Thoracic aorta (tissue), 2 donors: ENCODE results near the gene RRP8. TPM values are rescaled to one million over a fixed set of nuclear protein-coding genes. Genes with fewer than 3 reads are reported as not detected.

Experiments used
- ATAC-seq: fragments of 150-250 bp; one replicate; pipeline ENCODE4 v1.8.0; 2017; ENCODE audit warnings: low read depth; ENCODE audit not compliant: insufficient number of reproducible peaks, low FRiP score
- DNase-seq: peaks from one replicate; pipeline ENCODE4 v3.0.0-alpha.2; 2020; ENCODE audit warnings: low spot score
- H3K27ac ChIP-seq, 2 donors: fragments of 200-600 bp; sonication (generic); 1 replicate in 1 of 2; 2 replicates in 1 of 2; pipeline ENCODE4 v1.5.1; 2016; ENCODE audit warnings: mild to moderate bottlenecking in 2 of 2, moderate library complexity in 2 of 2
- H3K27me3 ChIP-seq: fragments of 200-600 bp; sonication (generic); replicated peaks from 2 replicates; pipeline ENCODE4 v1.6.0; 2016; ENCODE audit warnings: mild to moderate bottlenecking; ENCODE audit not compliant: insufficient read depth
- H3K36me3 ChIP-seq: fragments of 200-600 bp; sonication (generic); one replicate; pipeline ENCODE4 v1.5.1; 2016
- H3K4me1 ChIP-seq, 2 donors: fragments of 200-600 bp; sonication (generic); 1 replicate in 1 of 2; 2 replicates in 1 of 2; pipeline versions ENCODE4 v1.5.1 to v1.6.0; 2016; ENCODE audit warnings: low read depth in 2 of 2, mild to moderate bottlenecking in 1 of 2; ENCODE audit not compliant: control insufficient read depth in 1 of 2
- H3K4me3 ChIP-seq: fragments of 200-600 bp; sonication (generic); 2 replicates; pipeline ENCODE4 v1.5.1; 2016; ENCODE audit warnings: mild to moderate bottlenecking
- H3K9me3 ChIP-seq: fragments of 200-600 bp; sonication (generic); 2 replicates; pipeline ENCODE4 v1.5.1; 2016
- total RNA-seq, 2 donors: library from RNA; depleted of rRNA; stranded (reverse); fragments of >200 nt; gene quantifications; one replicate each; pipeline versions ENCODE4 v1.1.0 to v1.2.3, GENCODE V29; 2016
- TF ChIP-seq, protein P1 (sequence below): fragments of 200-600 bp; sonication (generic); IDR thresholded peaks from one replicate; pipeline ENCODE4 v1.5.1; 2019; ENCODE audit warnings: antibody characterized with exemption

RRP8 gene
- total RNA-seq, 2 donors from 2014 or later, result 13.9 to 35.8 TPM

DNA sequence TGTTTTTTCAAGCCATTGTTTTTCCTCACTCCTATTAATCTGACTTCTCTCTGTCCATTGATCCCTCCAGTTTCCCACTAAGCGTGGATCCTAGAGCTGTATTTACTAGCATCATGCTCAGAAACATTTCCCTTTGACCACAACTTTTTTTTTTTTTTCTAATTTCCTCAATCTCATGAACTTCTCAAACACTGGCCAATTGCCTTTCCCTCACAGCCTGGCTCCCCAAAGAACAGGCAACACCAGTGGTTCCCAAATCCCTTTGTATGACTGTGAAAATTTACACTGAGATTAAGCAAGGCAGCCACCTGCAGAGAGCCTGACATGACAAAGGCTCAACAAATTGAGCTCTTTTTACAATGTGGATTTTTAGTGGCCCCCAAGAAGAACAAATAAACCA is 17.2 kb upstream of the RRP8 start:
- Histone ChIP-seq H3K4me3 (no peak overlapping the region), H3K36me3 (peaks cover 18% of the 10 kb centered on the region), H3K27ac (no peak overlapping the region), H3K4me1 (peaks cover 13 to 23% of the 10 kb centered on the region in 2 donors), H3K27me3 (no peaks in the 10 kb centered on the region), H3K9me3 (no peaks in the 10 kb centered on the region)
- no peak for DNase-seq
- TF ChIP-seq, protein P1, sequence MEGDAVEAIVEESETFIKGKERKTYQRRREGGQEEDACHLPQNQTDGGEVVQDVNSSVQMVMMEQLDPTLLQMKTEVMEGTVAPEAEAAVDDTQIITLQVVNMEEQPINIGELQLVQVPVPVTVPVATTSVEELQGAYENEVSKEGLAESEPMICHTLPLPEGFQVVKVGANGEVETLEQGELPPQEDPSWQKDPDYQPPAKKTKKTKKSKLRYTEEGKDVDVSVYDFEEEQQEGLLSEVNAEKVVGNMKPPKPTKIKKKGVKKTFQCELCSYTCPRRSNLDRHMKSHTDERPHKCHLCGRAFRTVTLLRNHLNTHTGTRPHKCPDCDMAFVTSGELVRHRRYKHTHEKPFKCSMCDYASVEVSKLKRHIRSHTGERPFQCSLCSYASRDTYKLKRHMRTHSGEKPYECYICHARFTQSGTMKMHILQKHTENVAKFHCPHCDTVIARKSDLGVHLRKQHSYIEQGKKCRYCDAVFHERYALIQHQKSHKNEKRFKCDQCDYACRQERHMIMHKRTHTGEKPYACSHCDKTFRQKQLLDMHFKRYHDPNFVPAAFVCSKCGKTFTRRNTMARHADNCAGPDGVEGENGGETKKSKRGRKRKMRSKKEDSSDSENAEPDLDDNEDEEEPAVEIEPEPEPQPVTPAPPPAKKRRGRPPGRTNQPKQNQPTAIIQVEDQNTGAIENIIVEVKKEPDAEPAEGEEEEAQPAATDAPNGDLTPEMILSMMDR, result no peak
- no peak for ATAC-seq

DNA sequence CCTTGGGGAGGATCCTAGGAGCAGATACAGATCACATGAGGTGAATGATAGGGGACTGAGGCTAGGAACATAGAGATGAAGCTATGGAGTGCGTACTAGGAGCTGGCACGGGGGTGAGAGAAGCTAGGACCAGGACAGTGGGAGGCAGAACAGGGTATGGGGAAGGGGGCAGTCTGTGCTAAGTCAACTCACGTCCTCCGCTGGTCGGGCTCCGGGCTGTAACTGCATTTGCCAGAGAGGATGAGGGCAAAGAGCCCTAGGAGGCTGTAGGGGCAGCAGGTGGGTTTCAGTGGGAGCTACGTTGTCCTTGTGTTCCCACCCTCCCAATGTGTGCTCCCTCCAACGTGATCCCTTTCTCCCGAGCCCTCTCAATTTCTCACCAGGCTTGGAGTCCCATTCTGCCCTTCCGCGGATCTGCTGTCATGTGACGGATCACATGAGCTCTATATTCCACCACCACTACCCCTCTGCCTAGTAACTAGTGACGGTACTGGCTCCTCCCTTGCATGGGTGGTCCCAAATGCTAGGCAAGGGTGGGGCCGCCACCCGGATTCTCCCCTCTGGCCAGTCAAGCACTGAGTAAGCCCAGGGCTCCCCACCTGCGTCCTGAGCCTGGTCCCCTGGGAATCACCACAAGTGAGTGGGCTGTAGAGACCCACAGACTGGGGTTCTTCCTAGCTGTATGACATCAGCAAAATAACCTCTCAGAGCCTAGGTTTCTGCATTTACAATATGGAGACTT is 15.8 kb upstream of the RRP8 start, which contains the start of gene TPP1:
TPP1 (minus strand) TSS at position 419 of the 742 bp plus-strand sequence; CDS start at position 397, 22 bp downstream.
- ATAC-seq (peak; percentile 98), DNase-seq (peak; percentile 93)
- H3K4me3 ChIP-seq, result peak within 1 kb of the TSS; percentile 93
- no peaks in the 10 kb centered on the region for H3K9me3 ChIP-seq
- peaks cover 13 to 23% of the 10 kb centered on the region in 2 donors for H3K4me1 ChIP-seq
- TF ChIP-seq, protein P1, result no peak
- H3K27me3 ChIP-seq, result no peaks in the 10 kb centered on the region
- peaks cover 11% of the 10 kb centered on the region for H3K36me3 ChIP-seq
- peak within 1 kb of the TSS; percentile 75 to 80 for H3K27ac ChIP-seq

DNA sequence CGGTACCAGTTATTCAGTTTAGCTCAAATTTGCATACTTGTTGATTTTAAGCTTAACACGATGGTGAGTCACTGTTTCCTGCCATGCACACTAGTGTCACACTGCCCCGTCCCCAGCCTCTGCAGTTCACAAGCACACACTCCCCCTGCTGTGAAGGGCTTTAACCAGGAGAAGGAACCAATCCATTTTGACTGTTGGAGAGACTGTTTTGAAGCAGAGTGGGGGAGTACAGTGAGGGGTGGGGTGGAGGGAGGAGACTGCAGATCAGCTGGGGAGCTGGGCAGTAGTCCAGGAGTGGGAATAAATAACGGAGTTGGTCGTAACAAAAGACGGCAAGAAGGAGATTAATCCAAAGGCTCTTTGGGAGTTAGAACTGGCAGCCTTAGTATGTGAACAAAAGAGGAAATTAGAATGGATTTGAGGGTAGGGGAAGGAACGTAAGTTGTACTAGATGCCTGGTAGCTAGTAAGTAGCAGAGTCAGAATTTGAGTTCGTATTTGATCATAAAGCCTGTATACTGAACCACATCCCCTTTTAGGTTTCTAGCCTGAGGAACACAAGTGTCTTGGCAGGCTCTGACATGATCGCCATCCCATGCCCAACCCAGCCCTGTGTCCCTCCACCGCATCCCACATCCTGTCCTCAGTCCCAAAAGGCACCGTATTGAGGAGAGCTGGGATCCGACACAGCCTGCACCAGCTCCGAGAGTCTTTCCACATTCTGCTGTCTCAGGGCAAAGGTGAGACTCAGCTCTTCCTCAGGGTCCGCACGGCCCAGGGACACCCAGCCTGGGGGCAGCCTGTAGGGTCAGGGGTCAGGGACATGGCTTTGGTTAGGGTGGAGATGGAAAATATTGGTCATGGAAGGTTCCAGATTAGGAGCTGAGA is 14.9 kb upstream of the RRP8 start:
- ATAC-seq, result peak; percentile 10
- Histone ChIP-seq H3K4me3 (peak overlapping the region; percentile 93), H3K27ac (peak overlapping the region; percentile 75 to 80), H3K36me3 (peaks cover 11% of the 10 kb centered on the region), H3K9me3 (no peaks in the 10 kb centered on the region), H3K4me1 (peaks cover 17 to 26% of the 10 kb centered on the region in 2 donors), H3K27me3 (no peaks in the 10 kb centered on the region)
- no peak for DNase-seq
- TF ChIP-seq, protein P1, result no peak

DNA sequence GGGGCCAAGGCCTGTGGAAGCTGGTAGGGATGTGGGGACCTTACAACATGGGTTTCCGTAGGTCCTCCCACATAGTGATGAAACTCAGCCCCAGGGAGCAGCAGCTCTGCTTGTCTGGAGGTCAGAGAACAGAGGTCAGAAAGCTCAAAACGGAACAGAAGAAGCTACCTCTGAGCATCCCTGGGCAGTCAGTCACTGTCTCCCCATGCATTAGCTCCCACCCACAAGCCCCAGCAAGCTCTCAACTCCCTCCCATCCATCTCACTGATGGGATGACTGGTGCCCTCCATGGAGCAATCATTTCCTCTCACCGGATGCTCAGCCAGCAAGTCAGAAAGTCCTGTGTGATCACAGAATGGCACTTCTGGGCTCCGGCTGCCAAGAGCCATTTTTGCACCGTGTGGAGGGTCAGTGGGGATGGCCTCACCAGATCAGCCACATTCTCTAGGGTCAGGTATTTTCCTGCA is 13.9 kb upstream of the RRP8 start:
- Histone ChIP-seq H3K9me3 (no peaks in the 10 kb centered on the region), H3K36me3 (peaks cover 11% of the 10 kb centered on the region), H3K4me3 (peak overlapping the region; percentile 93), H3K4me1 (peaks cover 23 to 31% of the 10 kb centered on the region in 2 donors), H3K27ac (peak overlapping the region; percentile 4 to 80), H3K27me3 (no peaks in the 10 kb centered on the region)
- ATAC-seq (no peak), DNase-seq (no peak)
- TF ChIP-seq, protein P1, result no peak
